ENCODE measurements around the gene WAPL. TPM values are rescaled to one million over a fixed set of nuclear protein-coding genes. Genes with fewer than 3 reads are reported as not detected.

WAPL gene
- total and polyA plus RNA-seq, 2 of the 8 experiments (the other 6 are each of a cell fraction or from before 2014, with no cell fraction given), result 12.8 to 48.1 TPM

GRCh38 chr10:86520871-86521677 lies 518 bp downstream of the WAPL start:
- WGBS, 2 experiments (ENCODE audit: extremely low coverage in 1 of 2, insufficient coverage in 1 of 2, insufficient read length in 1 of 2, insufficient replicate concordance in 2 of 2, low coverage in 1 of 2, low lambda C conversion rate in 2 of 2, missing lambda C conversion rate in 1 of 2), result 2% methylated on average over 59 of the region's 70 CpGs; no CpG with 5 or more reads in 1 of the 2 experiments
- peak overlapping the region; percentile 76 to 91 (median 82) for H3K4me3 ChIP-seq (ENCODE audit: extremely low read depth in 1 of 4, insufficient read depth in 2 of 4, low read depth in 3 of 4, low read length in 4 of 4)
- peak overlapping the region; percentile 82 to 89 for H3K4me2 ChIP-seq (ENCODE audit: insufficient read depth in 1 of 2, low read depth in 2 of 2, low read length in 2 of 2)
- no peak overlapping the region for H4K91ac ChIP-seq (replicated peaks; ENCODE audit: insufficient read length, low read length)
- peak overlapping the region; percentile 58 for H3K4ac ChIP-seq (replicated peaks; ENCODE audit: insufficient read length, low read depth, low read length)
- H3K79me2 ChIP-seq (ENCODE audit: control insufficient read depth in 1 of 2, insufficient read depth in 2 of 2, low read length in 2 of 2), result peaks cover 19 to 63% of the 10 kb centered on the region in 2 experiments
- no peak overlapping the region for H2BK5ac ChIP-seq (ENCODE audit: low read depth, low read length)
- ChIA-PET POLR2A (ENCODE audit: partially characterized antibody) (interaction anchor here (0.5 to 1.7 kb wide), 5 partner anchors 10 to 476 kb away, joined by 3 to 11 read pairs (median 3); no protein-coding TSS in a partner anchor), CTCF (ENCODE audit: partially characterized antibody) (interaction anchor here (0.7 to 5.4 kb wide), 6 partner anchors 14 to 163 kb away, joined by 3 to 28 read pairs (median 6); no protein-coding TSS in a partner anchor)
- peaks cover 4% of the 10 kb centered on the region; the same call in 1 of the 2 replicates for H3K23me2 ChIP-seq (ENCODE audit: low read depth, low read length)
- H3K27ac ChIP-seq (ENCODE audit: low read depth, low read length), result peak overlapping the region; percentile 71
- H3K9me3 ChIP-seq (ENCODE audit: insufficient read depth in 2 of 2, low read depth in 1 of 2, low read length in 1 of 2), result no peaks in the 10 kb centered on the region
- no peak overlapping the region for H2BK20ac ChIP-seq (ENCODE audit: low read length)
- peaks cover 0 to 5% (median 2%) of the 10 kb centered on the region in 4 experiments; a peak in 5 of 7 replicates for H3K4me1 ChIP-seq (replicated peaks in 1 of 4; ENCODE audit: control insufficient read depth in 3 of 4, insufficient read depth in 4 of 4, low read length in 3 of 4)
- H2BK120ac ChIP-seq (replicated peaks; ENCODE audit: low read depth, low read length), result no peak overlapping the region
- peak; percentile 39 for TF ChIP-seq PHF8 (conservative IDR thresholded peaks at IDR 0.05; ENCODE audit: low read depth, low read length)
- TF ChIP-seq SUZ12 (IDR thresholded peaks at IDR 0.05; ENCODE audit: low read length), result no peak
- TF ChIP-seq KDM5A (IDR thresholded peaks at IDR 0.05; ENCODE audit: low read length), result no peak
- TF ChIP-seq HDAC2 (IDR thresholded peaks at IDR 0.05; ENCODE audit: borderline replicate concordance in 1 of 2, low read depth in 2 of 2, low read length in 2 of 2), result 0 out of 4 replicates have a peak, but pooled peaks of 1 of the 2 experiments have one; percentile 10
- TF ChIP-seq ASH2L (IDR thresholded peaks at IDR 0.05; ENCODE audit: low read length), result peak; percentile 74
- no peak for TF ChIP-seq SP2 (IDR thresholded peaks at IDR 0.05; ENCODE audit: low read length)
- TF ChIP-seq KDM4A (IDR thresholded peaks at IDR 0.05; ENCODE audit: low read depth, low read length, severe bottlenecking), result peak; percentile 76
- TF ChIP-seq TAF1 (IDR thresholded peaks at IDR 0.05; ENCODE audit: low read depth, low read length), result 0 out of 2 replicates have a peak, but pooled peaks have one; percentile 37
- no peak for TF ChIP-seq BACH1 (IDR thresholded peaks at IDR 0.05; ENCODE audit: low read length)
- TF ChIP-seq RBBP5 (IDR thresholded peaks at IDR 0.05; ENCODE audit: borderline replicate concordance, low read depth, low read length), result peak; percentile 62; the same call in 1 of the 2 replicates
- peaks cover 4% of the 10 kb centered on the region for H3K79me1 ChIP-seq (ENCODE audit: low read depth, low read length)
- no peak for FAIRE-seq
- no peak overlapping the region for H3K14ac ChIP-seq (ENCODE audit: insufficient read length)
- H4K20me1 ChIP-seq (replicated peaks in 1 of 2; ENCODE audit: control insufficient read depth in 1 of 2, insufficient read depth in 2 of 2, low read length in 2 of 2), result peaks cover 11 to 12% of the 10 kb centered on the region in 2 experiments
- H4K8ac ChIP-seq (ENCODE audit: extremely low read depth, insufficient read depth, low read length), result peak overlapping the region; percentile 95
- no peak overlapping the region for H2AFZ ChIP-seq (ENCODE audit: low read length)
- H3K36me3 ChIP-seq (ENCODE audit: control insufficient read depth in 2 of 4, insufficient read depth in 4 of 4, low read length in 3 of 4), result peaks cover 2 to 21% (median 12%) of the 10 kb centered on the region in 4 experiments; a peak in 6 of 8 replicates
- peak overlapping the region; percentile 80 for H4K5ac ChIP-seq (ENCODE audit: insufficient read length, low read depth, low read length)
- H3K23ac ChIP-seq (ENCODE audit: insufficient read length), result no peak overlapping the region
- peak overlapping the region; percentile 58 to 90 (median 74) for H3K9ac ChIP-seq (replicated peaks in 1 of 4; ENCODE audit: extremely low read depth in 1 of 4, low read depth in 3 of 4, low read length in 3 of 4)
- peak overlapping the region; percentile 63 for H3K56ac ChIP-seq (replicated peaks; ENCODE audit: insufficient read length, low read depth, low read length)
- no peak overlapping the region; the same call in 1 of the 2 replicates for H3K18ac ChIP-seq (ENCODE audit: extremely low read depth, low read length)
- no peak overlapping the region for H2AK5ac ChIP-seq (ENCODE audit: low read depth, low read length)
- H2BK15ac ChIP-seq (ENCODE audit: low read length), result no peak overlapping the region
- DNase-seq (ENCODE audit: low read depth in 1 of 2, low spot score in 2 of 2), result peak in 1 of 2 experiments; percentile 61
- H2BK12ac ChIP-seq (ENCODE audit: low read depth, low read length), result no peak overlapping the region; the same call in 1 of the 2 replicates
- no peaks in the 10 kb centered on the region for H3K27me3 ChIP-seq (replicated peaks in 1 of 4; ENCODE audit: control insufficient read depth in 3 of 4, extremely low read depth in 1 of 4, insufficient read depth in 3 of 4, low read length in 3 of 4)

Measured in H1 (cell line).